ENCODE data around the gene PLEKHG3.

The PLEKHG3 gene

GRCh38 chr14:64720131-64720576 lies 15.9 kb downstream of the PLEKHG3 start:
- TF ChIP-seq CTCF (IDR thresholded peaks at IDR 0.05; ENCODE audit: borderline replicate concordance, insufficient read depth, low read depth, low read length): no peak
- H3K4me3 ChIP-seq (ENCODE audit: low read depth, low read length): no peak overlapping the region

GRCh38 chr14:64721391-64721791 lies 17.2 kb downstream of the PLEKHG3 start:
- no peak for TF ChIP-seq CTCF (IDR thresholded peaks at IDR 0.05; ENCODE audit: borderline replicate concordance, insufficient read depth, low read depth, low read length)
- no peak overlapping the region for H3K4me3 ChIP-seq (ENCODE audit: low read depth, low read length)

GRCh38 chr14:64721899-64722298 lies 17.7 kb downstream of the PLEKHG3 start:
- H3K4me3 ChIP-seq (ENCODE audit: low read depth, low read length): no peak overlapping the region
- no peak for TF ChIP-seq CTCF (IDR thresholded peaks at IDR 0.05; ENCODE audit: borderline replicate concordance, insufficient read depth, low read depth, low read length)

GRCh38 chr14:64722842-64723447 lies 18.7 kb downstream of the PLEKHG3 start:
- TF ChIP-seq CTCF (IDR thresholded peaks at IDR 0.05; ENCODE audit: borderline replicate concordance, insufficient read depth, low read depth, low read length): no peak
- no peak overlapping the region for H3K4me3 ChIP-seq (ENCODE audit: low read depth, low read length)

GRCh38 chr14:64723691-64724577 lies 19.7 kb downstream of the PLEKHG3 start:
- TF ChIP-seq CTCF (IDR thresholded peaks at IDR 0.05; ENCODE audit: borderline replicate concordance, insufficient read depth, low read depth, low read length): no peak
- no peak overlapping the region for H3K4me3 ChIP-seq (ENCODE audit: low read depth, low read length)

GRCh38 chr14:64724578-64724930 lies 20.3 kb downstream of the PLEKHG3 start:
- no peak for TF ChIP-seq CTCF (IDR thresholded peaks at IDR 0.05; ENCODE audit: borderline replicate concordance, insufficient read depth, low read depth, low read length)

More at GRCh38 chr14:64724578-64724930, 20.3 kb downstream of the PLEKHG3 start:
- no peak overlapping the region for H3K4me3 ChIP-seq (ENCODE audit: low read depth, low read length)

Data from GM12875 (cell line).